Muscle of leg (tissue), 11 donors: ENCODE results near the gene ATXN1. TPM values are rescaled to one million over a fixed set of nuclear protein-coding genes. Genes with fewer than 3 reads are reported as not detected.
A peak's percentile ranks its signal among the peaks of the same experiment; 100 is the strongest.

Experiments used
- DNase-seq: peaks from one replicate; pipeline ENCODE4 v3.0.0; 2013
- H3K27ac ChIP-seq: one replicate; pipeline ENCODE4 v1.5.1; 2013; ENCODE audit warnings: mild to moderate bottlenecking, low read length, control low read depth
- H3K27me3 ChIP-seq: one replicate; pipeline ENCODE4 v1.6.1; 2013; ENCODE audit warnings: low read length; ENCODE audit not compliant: control insufficient read depth, insufficient read depth
- H3K36me3 ChIP-seq: one replicate; pipeline ENCODE4 v1.6.1; 2013; ENCODE audit warnings: low read length; ENCODE audit not compliant: control insufficient read depth, insufficient read depth
- H3K4me1 ChIP-seq: one replicate; pipeline ENCODE4 v1.6.1; 2013; ENCODE audit warnings: low read length; ENCODE audit not compliant: control insufficient read depth, insufficient read depth
- H3K4me3 ChIP-seq: one replicate; pipeline ENCODE4 v1.5.1; 2013; ENCODE audit warnings: low read length, control low read depth
- H3K9me3 ChIP-seq: replicated peaks from 2 replicates; pipeline ENCODE4 v1.6.1; 2013; ENCODE audit warnings: low read depth, low read length; ENCODE audit not compliant: control insufficient read depth
- WGBS: methylation state at CpG from one replicate; pipeline ENCODE4 v1.1.5; 2013; ENCODE audit warnings: missing lambda C conversion rate; ENCODE audit not compliant: insufficient coverage; 5-methylcytosine and 5-hydroxymethylcytosine counted together
- polyA plus RNA-seq, 8 donors: library from polyadenylated mRNA; unstranded; fragments of 120-200 nt; gene quantifications; one replicate each; pipeline versions ENCODE4 v1.2.1 to v1.2.3, GENCODE V29; 2013; ENCODE audit warnings: inconsistent platforms in 1 of 8, low replicate concordance in 1 of 8; ENCODE audit not compliant: insufficient read length in 8 of 8, insufficient read depth in 1 of 8
- total RNA-seq: library from RNA; stranded (reverse); fragments of 120-200 nt; gene quantifications from one replicate; pipeline ENCODE4 v1.2.4, GENCODE V29; 2013

ATXN1 gene
- total and polyA plus RNA-seq, 9 donors, result 10.2 to 19.9 (median 12.9) TPM

DNA sequence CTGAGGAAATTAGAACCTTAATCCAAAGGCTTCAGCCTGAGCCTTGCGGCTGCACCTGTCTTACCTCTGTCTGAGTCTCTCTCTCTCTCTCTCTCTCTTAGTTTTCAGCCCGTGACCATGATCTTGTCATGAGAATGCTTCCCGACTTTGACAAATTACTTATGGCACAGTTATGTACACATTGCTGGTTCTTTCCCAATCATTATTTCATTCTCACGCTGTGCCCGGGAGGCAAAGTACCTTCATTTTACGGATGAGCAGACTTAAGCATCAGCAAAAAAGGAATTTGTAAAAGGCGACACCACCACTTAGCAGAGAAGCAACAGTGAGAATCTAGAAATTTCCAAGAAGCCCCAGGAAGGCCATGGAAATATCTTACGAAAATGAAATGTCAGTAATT is 468.3 kb downstream of the ATXN1 start:
- Histone ChIP-seq H3K9me3 (no peaks in the 10 kb centered on the region), H3K27me3 (no peaks in the 10 kb centered on the region), H3K4me3 (no peak overlapping the region), H3K27ac (no peak overlapping the region), H3K4me1 (no peaks in the 10 kb centered on the region), H3K36me3 (peaks cover 22% of the 10 kb centered on the region)
- 72% methylated on average over 8 of the region's 8 CpGs for WGBS
- no peak for DNase-seq

DNA sequence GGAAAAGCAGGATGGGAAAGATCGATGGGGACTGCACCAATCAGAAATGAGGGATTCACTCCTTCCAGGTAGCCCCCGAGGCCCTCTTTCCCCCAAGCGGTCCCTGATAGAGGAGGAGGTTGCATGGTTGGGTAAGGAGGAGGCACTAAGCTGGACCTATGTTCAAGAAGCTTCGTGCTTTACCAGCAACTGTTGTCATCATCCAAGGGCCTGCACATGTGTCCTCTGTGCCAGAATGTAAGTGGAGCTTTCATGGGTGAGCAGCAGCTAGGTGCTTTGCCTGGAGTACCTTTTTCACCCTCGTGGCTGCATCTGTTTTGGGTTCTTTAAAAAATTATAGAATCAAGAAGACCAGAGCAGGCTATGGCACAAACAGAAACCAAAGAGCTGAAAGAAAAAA is 468.8 kb downstream of the ATXN1 start:
- Histone ChIP-seq H3K4me3 (no peak overlapping the region), H3K9me3 (no peaks in the 10 kb centered on the region), H3K27me3 (no peaks in the 10 kb centered on the region), H3K36me3 (peaks cover 21% of the 10 kb centered on the region), H3K4me1 (no peaks in the 10 kb centered on the region), H3K27ac (no peak overlapping the region)
- no peak for DNase-seq
- WGBS, result 80% methylated on average over 1 of the region's 5 CpGs

DNA sequence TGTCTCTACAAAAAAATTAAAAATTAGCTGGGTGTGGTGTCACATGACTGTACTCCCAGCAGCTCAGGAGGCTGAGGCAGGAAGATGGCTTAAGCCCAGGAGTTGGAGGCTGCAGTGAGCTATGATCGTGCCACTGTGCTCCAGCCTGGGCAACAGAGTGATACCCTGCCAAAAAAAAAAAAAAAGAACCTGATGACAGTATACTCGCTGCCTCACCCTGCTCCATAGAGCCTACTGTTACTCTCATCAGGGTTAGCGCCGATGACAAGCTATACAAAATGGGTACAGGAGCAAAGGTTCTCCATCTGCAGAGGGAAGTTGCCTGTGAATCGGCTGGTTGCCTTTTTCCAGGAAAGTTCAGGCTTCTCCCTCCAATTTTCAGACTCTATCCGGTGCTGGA is 469.5 kb downstream of the ATXN1 start:
- H3K4me3 ChIP-seq, result no peak overlapping the region
- H3K4me1 ChIP-seq, result no peaks in the 10 kb centered on the region
- H3K9me3 ChIP-seq, result no peaks in the 10 kb centered on the region
- peaks cover 21% of the 10 kb centered on the region for H3K36me3 ChIP-seq
- no peak for DNase-seq
- no peak overlapping the region for H3K27ac ChIP-seq
- H3K27me3 ChIP-seq, result no peaks in the 10 kb centered on the region
- 83% methylated on average over 3 of the region's 6 CpGs for WGBS

DNA sequence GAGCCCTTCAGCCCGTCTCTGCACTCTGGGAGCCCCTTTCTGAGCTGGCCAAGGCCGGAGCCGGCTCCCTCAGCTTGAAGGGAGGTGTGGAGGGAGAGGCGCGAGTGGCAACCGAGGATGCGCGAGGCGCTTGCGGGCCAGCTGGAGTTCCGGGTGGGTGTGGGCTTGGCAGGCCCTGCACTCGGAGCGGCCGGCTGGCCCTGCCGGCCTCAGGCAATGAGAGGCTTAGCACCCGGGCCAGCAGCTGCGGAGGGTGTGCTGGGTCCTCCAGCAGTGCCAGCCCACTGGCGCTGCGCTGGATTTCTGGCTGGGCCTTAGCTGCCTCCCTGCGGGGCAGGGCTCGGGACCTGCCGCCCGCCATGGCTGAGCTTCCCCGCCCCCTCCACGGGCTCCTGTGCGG is 473.1 kb downstream of the ATXN1 start:
- Histone ChIP-seq H3K27ac (no peak overlapping the region), H3K27me3 (no peaks in the 10 kb centered on the region), H3K9me3 (no peaks in the 10 kb centered on the region), H3K4me1 (no peaks in the 10 kb centered on the region), H3K36me3 (peaks cover 17% of the 10 kb centered on the region), H3K4me3 (no peak overlapping the region)
- WGBS, result 92% methylated on average over 15 of the region's 26 CpGs
- no peak for DNase-seq

DNA sequence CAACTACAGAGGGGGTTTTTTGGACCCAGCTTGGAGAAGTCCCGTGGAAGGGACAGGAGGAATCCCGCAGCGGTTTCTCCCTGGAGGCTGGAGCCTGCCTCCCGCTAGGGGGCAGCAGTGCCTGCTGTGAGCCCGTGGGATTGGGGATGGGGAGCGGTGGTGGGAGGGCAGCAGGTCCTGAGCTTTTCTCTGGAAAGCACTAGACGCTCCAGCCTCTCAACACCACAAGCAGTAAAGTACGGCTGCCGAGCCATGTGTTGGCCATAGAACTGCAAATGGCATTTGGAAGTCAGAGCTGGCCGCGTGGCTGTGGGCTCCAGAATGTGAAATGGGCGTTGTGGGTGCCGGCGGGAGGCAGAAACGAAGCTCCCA is 475.1 kb downstream of the ATXN1 start:
- 59% methylated on average over 7 of the region's 15 CpGs for WGBS
- H3K4me3 ChIP-seq, result no peak overlapping the region
- no peaks in the 10 kb centered on the region for H3K4me1 ChIP-seq
- H3K36me3 ChIP-seq, result peaks cover 5% of the 10 kb centered on the region
- H3K27me3 ChIP-seq, result no peaks in the 10 kb centered on the region
- no peak overlapping the region for H3K27ac ChIP-seq
- DNase-seq, result peak; percentile 27
- no peaks in the 10 kb centered on the region for H3K9me3 ChIP-seq

DNA sequence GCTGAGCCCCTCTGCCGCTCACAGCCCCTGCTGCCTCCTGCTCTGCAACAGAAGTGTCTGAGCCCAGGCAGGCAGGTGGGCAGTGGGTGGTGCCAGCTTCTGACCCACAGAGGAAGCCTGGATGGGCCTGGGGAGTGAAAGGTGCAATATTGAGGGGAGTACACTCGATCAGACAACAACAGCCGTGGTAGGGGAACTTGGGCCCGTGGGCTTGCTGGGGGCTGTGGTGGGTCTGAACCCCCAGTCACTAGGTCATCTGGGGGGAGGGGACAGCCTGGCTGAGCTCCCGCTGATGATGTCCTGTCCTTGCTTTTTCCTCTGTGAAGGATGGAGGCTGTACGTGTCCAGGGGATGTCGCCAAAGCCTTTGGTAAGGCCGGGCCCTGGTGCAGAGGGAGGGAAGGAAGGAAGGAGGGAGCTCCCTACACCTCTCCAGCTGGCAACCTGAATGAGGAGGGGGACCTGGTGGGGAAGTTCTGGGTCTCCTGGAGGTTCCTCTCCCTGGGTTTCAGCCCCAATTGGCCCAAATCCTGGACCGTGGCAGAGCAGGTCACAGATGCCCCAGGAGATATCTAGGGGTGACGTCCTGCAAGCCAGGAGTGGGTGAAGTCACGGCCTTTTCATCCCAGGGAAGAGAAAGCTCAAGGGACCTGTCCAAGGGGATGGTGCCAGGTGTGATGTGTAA is 475.7 kb downstream of the ATXN1 start:
- no peak overlapping the region for H3K27ac ChIP-seq
- no peaks in the 10 kb centered on the region for H3K27me3 ChIP-seq
- H3K4me3 ChIP-seq, result no peak overlapping the region
- no peaks in the 10 kb centered on the region for H3K4me1 ChIP-seq
- DNase-seq, result no peak
- H3K36me3 ChIP-seq, result peaks cover 5% of the 10 kb centered on the region
- 78% methylated on average over 7 of the region's 11 CpGs for WGBS
- H3K9me3 ChIP-seq, result no peaks in the 10 kb centered on the region

DNA sequence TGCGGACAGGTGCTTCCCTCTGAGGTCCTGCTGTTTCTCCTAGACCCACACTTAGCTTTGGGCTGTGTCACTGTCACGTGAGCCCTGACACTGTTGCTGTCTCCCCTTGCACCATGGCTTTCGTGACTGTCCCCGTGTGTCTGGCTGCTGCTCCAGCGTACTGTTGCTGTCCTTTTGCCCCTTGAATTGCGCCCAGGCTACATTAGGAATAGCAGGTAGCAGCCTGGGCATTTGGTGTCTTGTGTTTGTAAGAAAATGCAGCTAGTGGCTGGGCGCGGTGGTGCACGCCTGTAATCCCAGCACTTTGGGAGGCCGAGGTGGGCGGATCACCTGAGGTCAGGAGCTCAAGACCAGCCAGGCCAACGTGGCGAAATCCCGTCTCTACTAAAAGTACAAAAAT is 476.8 kb downstream of the ATXN1 start:
- Histone ChIP-seq H3K4me3 (no peak overlapping the region), H3K4me1 (no peaks in the 10 kb centered on the region), H3K27me3 (no peaks in the 10 kb centered on the region), H3K36me3 (peaks cover 5% of the 10 kb centered on the region), H3K27ac (no peak overlapping the region), H3K9me3 (no peaks in the 10 kb centered on the region)
- no peak for DNase-seq
- 89% methylated on average over 12 of the region's 14 CpGs for WGBS

DNA sequence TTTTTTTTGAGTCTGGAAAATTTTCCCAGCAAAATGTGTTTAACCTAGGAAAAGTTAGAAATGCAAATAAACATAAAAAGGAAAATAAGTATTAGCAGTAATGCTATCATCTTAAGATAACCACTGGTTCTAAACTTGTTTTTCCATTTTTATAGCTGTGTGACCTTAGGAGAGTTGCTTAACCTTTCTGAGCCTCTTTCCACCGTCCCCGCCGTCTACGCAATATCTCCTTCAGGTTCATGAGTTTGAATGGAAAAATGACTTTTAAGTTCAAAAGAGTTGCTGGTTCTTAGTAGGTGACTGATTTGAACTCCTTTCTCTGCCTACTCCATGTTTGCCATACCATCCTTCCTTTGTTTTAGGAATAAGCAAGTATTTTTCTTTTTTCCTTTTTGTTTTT is 478.9 kb downstream of the ATXN1 start:
- H3K27ac ChIP-seq, result no peak overlapping the region
- WGBS, result no CpG with 5 or more reads among the region's 4 CpGs

DNA sequence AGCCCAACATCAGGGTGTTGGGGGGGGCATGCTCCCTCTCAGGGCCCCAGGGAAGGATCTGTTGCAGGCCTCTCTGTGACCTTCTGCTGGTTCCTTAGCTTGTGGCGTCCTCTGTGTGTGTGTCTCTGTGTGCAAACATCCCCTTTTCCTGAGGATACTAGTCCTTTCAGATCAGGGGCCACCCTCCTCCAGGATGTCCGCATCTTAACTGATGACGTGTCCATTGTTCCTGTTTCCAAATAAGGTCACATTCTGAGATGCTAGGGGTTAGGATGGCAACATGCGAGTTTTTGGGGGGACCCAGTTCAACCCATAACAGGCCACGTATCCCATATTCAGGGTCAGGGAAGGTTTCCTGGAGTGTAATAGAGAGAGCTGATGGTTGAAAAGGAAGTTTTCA is 482.0 kb downstream of the ATXN1 start:
- no peak for DNase-seq
- WGBS, result no CpG with 5 or more reads among the region's 5 CpGs
- Histone ChIP-seq H3K4me3 (no peak overlapping the region), H3K36me3 (peaks cover 8% of the 10 kb centered on the region), H3K27me3 (no peaks in the 10 kb centered on the region), H3K4me1 (peaks cover 29% of the 10 kb centered on the region), H3K9me3 (no peaks in the 10 kb centered on the region), H3K27ac (no peak overlapping the region)

More for the DNA sequence above, 478.9 kb downstream of the ATXN1 start:
- no peaks in the 10 kb centered on the region for H3K27me3 ChIP-seq
- peaks cover 19% of the 10 kb centered on the region for H3K4me1 ChIP-seq
- no peak for DNase-seq
- H3K9me3 ChIP-seq, result no peaks in the 10 kb centered on the region
- no peak overlapping the region for H3K4me3 ChIP-seq
- peaks cover 8% of the 10 kb centered on the region for H3K36me3 ChIP-seq

DNA sequence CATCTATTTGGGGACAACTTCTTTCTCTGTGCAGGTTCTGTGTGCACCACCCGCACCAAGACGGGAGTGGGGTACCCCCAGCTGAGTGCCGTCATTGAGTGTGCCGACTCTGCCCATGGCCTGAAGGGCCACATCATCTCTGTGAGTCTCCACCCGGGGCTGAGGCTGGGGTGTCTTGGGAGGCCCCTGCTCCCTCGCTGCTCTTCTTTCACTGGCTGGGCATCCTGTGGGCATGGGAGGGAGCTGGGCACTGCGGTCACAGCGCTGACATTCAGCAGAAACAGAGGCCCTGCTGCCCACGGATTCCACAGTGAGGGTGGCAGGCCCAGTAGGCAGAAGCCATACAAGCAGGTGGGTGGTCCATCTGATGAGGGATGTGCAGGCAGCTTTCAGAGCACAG is 482.5 kb downstream of the ATXN1 start:
- no peaks in the 10 kb centered on the region for H3K9me3 ChIP-seq
- H3K4me1 ChIP-seq, result peaks cover 29% of the 10 kb centered on the region
- H3K36me3 ChIP-seq, result peaks cover 8% of the 10 kb centered on the region
- peak overlapping the region; percentile 24 for H3K27ac ChIP-seq
- H3K4me3 ChIP-seq, result no peak overlapping the region
- WGBS, result 93% methylated on average over 5 of the region's 9 CpGs
- no peak for DNase-seq
- no peaks in the 10 kb centered on the region for H3K27me3 ChIP-seq
